ENCODE data around the gene PGBD4. TPM values are rescaled to one million over a fixed set of nuclear protein-coding genes. Genes with fewer than 3 reads are reported as not detected.
A peak's percentile ranks its signal among the peaks of the same experiment; 100 is the strongest.

PGBD4 gene
- total RNA-seq, 1 experiment from 2014 or later: 2.6 TPM

- Histone ChIP-seq H3K4me3 (ENCODE audit: low read depth, low read length, poor library complexity, severe bottlenecking) (no peak overlapping the region), H3K27ac (ENCODE audit: low read depth, low read length, poor library complexity, severe bottlenecking) (no peak overlapping the region), H3K27me3 (replicated peaks; ENCODE audit: insufficient read depth, low read depth, low read length, poor library complexity) (no peaks in the 10 kb centered on the region), H3K4me1 (ENCODE audit: insufficient read depth, low read length, poor library complexity, severe bottlenecking) (no peaks in the 10 kb centered on the region), H3K9me3 (ENCODE audit: low read depth, low read length, poor library complexity, severe bottlenecking) (no peaks in the 10 kb centered on the region), H3K36me3 (ENCODE audit: insufficient read depth, low read length, poor library complexity, severe bottlenecking) (no peaks in the 10 kb centered on the region)
- DNase-seq (ENCODE audit: low spot score): peak; percentile 48
- ChIA-PET CTCF (no interaction called here), POLR2A (ENCODE audit: low non-redundant PET) (no interaction called here)
- intact Hi-C loops (cut with micrococcal nuclease; ENCODE audit: unreplicated experiment): no loop called here
- no TSS peak for BruUV-seq (replicated peaks)
- TF ChIP-seq CTCF (conservative IDR thresholded peaks at IDR 0.05; ENCODE audit: low read depth, low read length) (no peak), EZH2 (IDR thresholded peaks at IDR 0.05; ENCODE audit: borderline replicate concordance, low read depth, low read length, poor library complexity, severe bottlenecking) (no peak)
These were observed 31.9 kb upstream of the PGBD4 start for GRCh38 chr15:34070003-34070402.

- no TSS peak for BruUV-seq (replicated peaks)
- no peak overlapping the region for H3K27ac ChIP-seq (ENCODE audit: low read depth, low read length, poor library complexity, severe bottlenecking)
- no peak overlapping the region for H3K4me3 ChIP-seq (ENCODE audit: low read depth, low read length, poor library complexity, severe bottlenecking)
- no peaks in the 10 kb centered on the region for H3K27me3 ChIP-seq (replicated peaks; ENCODE audit: insufficient read depth, low read depth, low read length, poor library complexity)
- H3K4me1 ChIP-seq (ENCODE audit: insufficient read depth, low read length, poor library complexity, severe bottlenecking): no peaks in the 10 kb centered on the region
- no peaks in the 10 kb centered on the region for H3K9me3 ChIP-seq (ENCODE audit: low read depth, low read length, poor library complexity, severe bottlenecking)
- H3K36me3 ChIP-seq (ENCODE audit: insufficient read depth, low read length, poor library complexity, severe bottlenecking): no peaks in the 10 kb centered on the region
- intact Hi-C loops (cut with micrococcal nuclease; ENCODE audit: unreplicated experiment): no loop called here
- DNase-seq (ENCODE audit: low spot score): no peak
- ChIA-PET CTCF (no interaction called here), POLR2A (ENCODE audit: low non-redundant PET) (no interaction called here)
- no peak for TF ChIP-seq CTCF (conservative IDR thresholded peaks at IDR 0.05; ENCODE audit: low read depth, low read length)
- no peak for TF ChIP-seq EZH2 (IDR thresholded peaks at IDR 0.05; ENCODE audit: borderline replicate concordance, low read depth, low read length, poor library complexity, severe bottlenecking)
These were observed 25.1 kb upstream of the PGBD4 start for GRCh38 chr15:34076785-34077184.

GRCh38 chr15:34078900-34079299, 23.0 kb upstream of the PGBD4 start:
- no peak overlapping the region for H3K27ac ChIP-seq (ENCODE audit: low read depth, low read length, poor library complexity, severe bottlenecking)
- BruUV-seq (replicated peaks): no TSS peak
- no peak for DNase-seq (ENCODE audit: low spot score)
- no peaks in the 10 kb centered on the region for H3K27me3 ChIP-seq (replicated peaks; ENCODE audit: insufficient read depth, low read depth, low read length, poor library complexity)
- H3K4me3 ChIP-seq (ENCODE audit: low read depth, low read length, poor library complexity, severe bottlenecking): no peak overlapping the region
- H3K9me3 ChIP-seq (ENCODE audit: low read depth, low read length, poor library complexity, severe bottlenecking): no peaks in the 10 kb centered on the region
- TF ChIP-seq CTCF (conservative IDR thresholded peaks at IDR 0.05; ENCODE audit: low read depth, low read length): no peak
- no peak for TF ChIP-seq EZH2 (IDR thresholded peaks at IDR 0.05; ENCODE audit: borderline replicate concordance, low read depth, low read length, poor library complexity, severe bottlenecking)
- intact Hi-C loops (cut with micrococcal nuclease; ENCODE audit: unreplicated experiment): no loop called here
- H3K36me3 ChIP-seq (ENCODE audit: insufficient read depth, low read length, poor library complexity, severe bottlenecking): peaks cover 6% of the 10 kb centered on the region
- CTCF ChIA-PET: no interaction called here
- POLR2A ChIA-PET (ENCODE audit: low non-redundant PET): no interaction called here
- H3K4me1 ChIP-seq (ENCODE audit: insufficient read depth, low read length, poor library complexity, severe bottlenecking): no peaks in the 10 kb centered on the region
